SK-N-SH (cell line): ENCODE data around the gene HERC5. TPM values are rescaled to one million over a fixed set of nuclear protein-coding genes. Genes with fewer than 3 reads are reported as not detected.

Source experiments
- CTCF ChIA-PET: fragments of 300-600, 350-600 bp; formaldehyde crosslinking; extraction: SDS; loops from one replicate; lab custom pipeline; 2021; lab: Yijun Ruan, JAX
- POLR2A ChIA-PET: fragments of 350-600 bp; sonication (Branson Sonifier 250); formaldehyde crosslinking; extraction: SDS; loops from one replicate; lab custom pipeline; 2020; ENCODE audit warnings: antibody characterized with exemption, inconsistent platforms; lab: Yijun Ruan, JAX
- DNase-seq: peaks from one replicate; pipeline ENCODE4 v3.0.0; 2012
- H2AFZ ChIP-seq: fragments of 200-600 bp; sonication (generic); 2 replicates; pipeline ENCODE4 v1.8.1; 2016; ENCODE audit warnings: antibody characterized with exemption, mild to moderate bottlenecking, low read depth
- H3F3A ChIP-seq: fragments of 200-600 bp; sonication (generic); replicated peaks from 2 replicates; pipeline ENCODE3; 2016; ENCODE audit warnings: antibody characterized with exemption, mild to moderate bottlenecking; ENCODE audit not compliant: insufficient read depth
- H3K27ac ChIP-seq, 2 experiments: fragments of 200-500 bp in 1 of 2; fragments of 200-600 bp in 1 of 2; sonication (Bioruptor generic) in 1 of 2; sonication (generic), shearing (Covaris generic) in 1 of 2; 2 replicates each; pipeline versions ENCODE4 v1.5.1 to v1.6.1; 2014 to 2016; ENCODE audit warnings: low read depth in 2 of 2, inconsistent platforms in 1 of 2, low read length in 1 of 2, mild to moderate bottlenecking in 1 of 2, mixed read lengths in 1 of 2
- H3K27me3 ChIP-seq: fragments of 200-600 bp; sonication (generic), shearing (Covaris generic); 2 replicates; pipeline ENCODE4 v1.6.1; 2016; ENCODE audit warnings: mixed run types; ENCODE audit not compliant: insufficient read depth
- H3K36me3 ChIP-seq, 2 experiments: fragments of 200-500 bp in 1 of 2; fragments of 200-600 bp in 1 of 2; sonication (Bioruptor generic) in 1 of 2; sonication (generic) in 1 of 2; replicated peaks in 1 of 2; 2 replicates each; pipeline versions ENCODE3 to v1.5.1; 2014 to 2016; ENCODE audit warnings: low read length in 1 of 2, mild to moderate bottlenecking in 1 of 2; ENCODE audit not compliant: insufficient read depth in 2 of 2, control insufficient read depth in 1 of 2
- H3K4me1 ChIP-seq, 2 experiments: fragments of 200-500 bp in 1 of 2; fragments of 200-600 bp in 1 of 2; sonication (Bioruptor generic) in 1 of 2; sonication (generic), shearing (Covaris generic) in 1 of 2; 2 replicates each; pipeline versions ENCODE4 v1.5.1 to v1.6.1; 2014 to 2016; ENCODE audit warnings: low read depth in 1 of 2, low read length in 1 of 2, mixed run types in 1 of 2; ENCODE audit not compliant: insufficient read depth in 2 of 2, control insufficient read depth in 1 of 2
- H3K4me2 ChIP-seq: fragments of 200-600 bp; sonication (generic), shearing (Covaris generic); 2 replicates; pipeline ENCODE4 v1.6.1; 2017; ENCODE audit warnings: mixed run types
- H3K4me3 ChIP-seq, 2 experiments: fragments of 200-500 bp in 1 of 2; fragments of 200-600 bp in 1 of 2; sonication (Bioruptor generic) in 1 of 2; sonication (generic), shearing (Covaris generic) in 1 of 2; 2 replicates each; pipeline versions ENCODE4 v1.5.1 to v1.8.1; 2014 to 2016; ENCODE audit warnings: low read depth in 2 of 2, inconsistent platforms in 1 of 2, low read length in 1 of 2, mild to moderate bottlenecking in 1 of 2, mixed read lengths in 1 of 2, moderate library complexity in 1 of 2
- H3K79me2 ChIP-seq: fragments of 200-600 bp; sonication (generic); 2 replicates; pipeline ENCODE4 v1.8.1; 2017; ENCODE audit warnings: mild to moderate bottlenecking; ENCODE audit not compliant: insufficient read depth
- H3K9ac ChIP-seq: fragments of 200-600 bp; sonication (generic); 2 replicates; pipeline ENCODE4 v1.6.1; 2017; ENCODE audit warnings: mixed run types
- H3K9me2 ChIP-seq: fragments of 200-600 bp; sonication (generic); 2 replicates; pipeline ENCODE4 v1.6.1; 2017; ENCODE audit warnings: mixed run types
- H3K9me3 ChIP-seq: fragments of 200-600 bp; sonication (generic); 2 replicates; pipeline ENCODE4 v1.6.1; 2017; ENCODE audit warnings: mixed run types, mild to moderate bottlenecking, moderate library complexity
- H4K20me1 ChIP-seq: fragments of 200-600 bp; sonication (generic); 2 replicates; pipeline ENCODE4 v1.6.1; 2017; ENCODE audit warnings: mild to moderate bottlenecking, mixed run types; ENCODE audit not compliant: insufficient read depth
- EP300 ChIP-seq, 2 experiments: IDR thresholded peaks; 2 replicates each; pipeline versions ENCODE4 v1.4.0 to v1.6.1; 2012; ENCODE audit warnings: borderline replicate concordance in 1 of 2, low read depth in 1 of 2, low read length in 1 of 2
- FOXM1 ChIP-seq: IDR thresholded peaks from 2 replicates; pipeline ENCODE4 v1.4.0; 2012; ENCODE audit warnings: low read depth, mild to moderate bottlenecking
- GABPA ChIP-seq: IDR thresholded peaks from 2 replicates; pipeline ENCODE4 v1.4.0; 2012; ENCODE audit warnings: low read depth, mild to moderate bottlenecking
- NFIC ChIP-seq: IDR thresholded peaks from 2 replicates; pipeline ENCODE4 v1.4.0; 2012; ENCODE audit warnings: borderline replicate concordance
- NRF1 ChIP-seq: IDR thresholded peaks from 2 replicates; pipeline ENCODE4 v1.6.1; 2012; ENCODE audit warnings: low read depth, mild to moderate bottlenecking, low read length
- TAF1 ChIP-seq: IDR thresholded peaks from 2 replicates; pipeline ENCODE4 v1.6.1; 2012; ENCODE audit warnings: low read depth, mild to moderate bottlenecking, low read length, moderate library complexity, borderline replicate concordance
- TCF12 ChIP-seq: IDR thresholded peaks from 2 replicates; pipeline ENCODE4 v1.4.0; 2012
- ZBTB33 ChIP-seq: IDR thresholded peaks from 2 replicates; pipeline ENCODE4 v1.4.0; 2012; ENCODE audit warnings: low read depth, borderline replicate concordance
- WGBS: methylation state at CpG from one replicate; pipeline ENCODE4 v1.1.6; 2017; ENCODE audit warnings: low lambda C conversion rate; 5-methylcytosine and 5-hydroxymethylcytosine counted together
- polyA plus RNA-seq, 3 experiments: library from polyadenylated mRNA; depleted of rRNA; stranded (reverse); fragments of >200 nt; gene quantifications; 2 replicates each; pipeline ENCODE4 v1.2.3, GENCODE V29; 2012
- TF ChIP-seq, protein P1 (sequence below): IDR thresholded peaks from 2 replicates; pipeline ENCODE4 v1.4.0; 2012; ENCODE audit warnings: low read depth
- TF ChIP-seq, protein P2 (sequence below): fragments of 150-350 bp; IDR thresholded peaks from 2 replicates; pipeline ENCODE4 v1.6.1; 2017; ENCODE audit warnings: antibody characterized with exemption, low read length, low read depth, borderline replicate concordance
- TF ChIP-seq, protein P3 (sequence below): fragments of 150-350 bp; IDR thresholded peaks from 2 replicates; pipeline ENCODE4 v1.6.1; 2016; ENCODE audit warnings: mild to moderate bottlenecking, low read depth, low read length

Gene HERC5
- polyA plus RNA-seq, 1 of the 3 experiments (the other 2 are of a cell fraction), result 0.15 TPM

DNA sequence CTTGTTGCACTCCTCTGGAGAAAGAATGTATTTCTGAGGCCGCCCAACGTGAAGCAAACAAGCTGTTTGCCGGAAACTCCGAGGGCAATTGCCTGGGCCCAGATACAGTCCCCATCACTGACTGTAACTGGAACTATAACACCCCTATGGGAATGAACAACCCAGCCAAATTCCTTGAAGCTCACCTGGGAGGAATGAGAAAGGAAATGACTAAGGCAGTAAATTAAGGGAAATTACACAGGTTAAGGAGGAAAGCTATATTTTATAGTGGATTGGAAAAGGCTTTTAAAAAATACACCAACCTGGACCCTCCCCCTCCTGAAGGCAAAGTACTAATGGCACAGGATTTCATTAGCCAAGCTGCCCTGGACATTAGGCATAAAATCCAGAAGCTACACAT lies 11.7 kb upstream of the HERC5 start:
- Histone ChIP-seq H3K4me2 (no peak overlapping the region), H3K27ac (no peak overlapping the region), H3K79me2 (no peaks in the 10 kb centered on the region), H3K9me3 (no peaks in the 10 kb centered on the region), H3K9me2 (no peaks in the 10 kb centered on the region), H3K4me1 (no peaks in the 10 kb centered on the region), H3K27me3 (no peaks in the 10 kb centered on the region), H4K20me1 (no peaks in the 10 kb centered on the region), H3K9ac (no peak overlapping the region), H2AFZ (no peak overlapping the region), H3K4me3 (no peak overlapping the region), H3F3A (no peaks in the 10 kb centered on the region), H3K36me3 (no peaks in the 10 kb centered on the region)
- TF ChIP-seq ZBTB33 (no peak), NFIC (no peak), TCF12 (no peak), EP300 (IDR thresholded peaks at IDR 0.05; ENCODE audit: borderline replicate concordance in 1 of 2, low read depth in 1 of 2, low read length in 1 of 2) (no peak), FOXM1 (no peak), TAF1 (no peak), NRF1 (no peak), GABPA (no peak)
- TF ChIP-seq, protein P1, sequence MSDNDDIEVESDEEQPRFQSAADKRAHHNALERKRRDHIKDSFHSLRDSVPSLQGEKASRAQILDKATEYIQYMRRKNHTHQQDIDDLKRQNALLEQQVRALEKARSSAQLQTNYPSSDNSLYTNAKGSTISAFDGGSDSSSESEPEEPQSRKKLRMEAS, result no peak
- TF ChIP-seq, protein P2, sequence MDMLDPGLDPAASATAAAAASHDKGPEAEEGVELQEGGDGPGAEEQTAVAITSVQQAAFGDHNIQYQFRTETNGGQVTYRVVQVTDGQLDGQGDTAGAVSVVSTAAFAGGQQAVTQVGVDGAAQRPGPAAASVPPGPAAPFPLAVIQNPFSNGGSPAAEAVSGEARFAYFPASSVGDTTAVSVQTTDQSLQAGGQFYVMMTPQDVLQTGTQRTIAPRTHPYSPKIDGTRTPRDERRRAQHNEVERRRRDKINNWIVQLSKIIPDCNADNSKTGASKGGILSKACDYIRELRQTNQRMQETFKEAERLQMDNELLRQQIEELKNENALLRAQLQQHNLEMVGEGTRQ, result no peak
- ChIA-PET POLR2A (interaction anchor here (1.8 kb wide), 1 partner anchor 12 kb away, joined by 4 read pairs; the partner anchor contains the start of gene HERC5), CTCF (interaction anchor here (1.2 to 4.2 kb wide), 2 partner anchors 36 to 70 kb away, joined by 3 to 11 read pairs; no protein-coding TSS in a partner anchor)
- 69% methylated on average over 4 of the region's 4 CpGs for WGBS
- no peak for DNase-seq

DNA sequence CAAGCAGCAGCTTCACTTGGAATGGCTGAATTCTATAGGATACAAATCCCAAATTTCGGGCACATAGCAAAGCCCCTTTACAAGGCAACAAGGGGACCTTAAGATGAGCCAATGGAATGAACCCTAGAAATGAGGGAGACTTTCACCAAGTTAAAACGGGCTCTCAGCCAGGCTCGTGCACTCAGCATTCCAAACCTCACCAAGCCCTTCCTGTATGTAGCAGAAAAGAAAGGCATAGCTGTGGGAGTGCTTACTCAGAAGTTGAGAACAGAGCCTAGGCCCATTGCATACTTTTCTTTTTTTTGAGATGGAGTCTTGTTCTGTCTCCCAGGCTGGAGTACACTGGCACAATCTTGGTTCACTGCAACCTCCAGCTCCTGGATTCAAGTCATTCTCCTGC lies 10.8 kb upstream of the HERC5 start:
- Histone ChIP-seq H4K20me1 (no peaks in the 10 kb centered on the region), H2AFZ (no peak overlapping the region), H3F3A (no peaks in the 10 kb centered on the region), H3K79me2 (no peaks in the 10 kb centered on the region), H3K27ac (no peak overlapping the region), H3K9me2 (no peaks in the 10 kb centered on the region), H3K9ac (no peak overlapping the region), H3K9me3 (no peaks in the 10 kb centered on the region), H3K36me3 (no peaks in the 10 kb centered on the region), H3K27me3 (no peaks in the 10 kb centered on the region), H3K4me2 (no peak overlapping the region), H3K4me3 (no peak overlapping the region), H3K4me1 (no peaks in the 10 kb centered on the region)
- POLR2A ChIA-PET, result interaction anchor here (1.8 kb wide), 1 partner anchor 11 kb away, joined by 4 read pairs; the partner anchor contains the start of gene HERC5
- WGBS, result 62% methylated on average over 3 of the region's 3 CpGs
- TF ChIP-seq TCF12, result no peak
- TF ChIP-seq, protein P3, sequence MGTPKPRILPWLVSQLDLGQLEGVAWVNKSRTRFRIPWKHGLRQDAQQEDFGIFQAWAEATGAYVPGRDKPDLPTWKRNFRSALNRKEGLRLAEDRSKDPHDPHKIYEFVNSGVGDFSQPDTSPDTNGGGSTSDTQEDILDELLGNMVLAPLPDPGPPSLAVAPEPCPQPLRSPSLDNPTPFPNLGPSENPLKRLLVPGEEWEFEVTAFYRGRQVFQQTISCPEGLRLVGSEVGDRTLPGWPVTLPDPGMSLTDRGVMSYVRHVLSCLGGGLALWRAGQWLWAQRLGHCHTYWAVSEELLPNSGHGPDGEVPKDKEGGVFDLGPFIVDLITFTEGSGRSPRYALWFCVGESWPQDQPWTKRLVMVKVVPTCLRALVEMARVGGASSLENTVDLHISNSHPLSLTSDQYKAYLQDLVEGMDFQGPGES, result no peak
- DNase-seq, result no peak
- CTCF ChIA-PET, result interaction anchor here (1.2 to 4.2 kb wide), 3 partner anchors 35 to 77 kb away, joined by 3 to 11 read pairs (median 3); no protein-coding TSS in a partner anchor
